HCEC 1CT (cell line): ENCODE measurements around the gene GPATCH4.
A peak's percentile ranks its signal among the peaks of the same experiment; 100 is the strongest.
"Not testable (repeated sequence)": the region's sequence is repeated elsewhere in the genome, so short reads cannot be mapped to it uniquely, and the experiment has no call there.

Experiments
- DNase-seq: peaks from one replicate; pipeline ENCODE4 v3.0.0-alpha.2; 2017

The GPATCH4 gene

GRCh38 chr1:156594190-156594589 is 7.1 kb downstream of the GPATCH4 start:
- DNase-seq: no peak

GRCh38 chr1:156593661-156593989 is 7.7 kb downstream of the GPATCH4 start:
- DNase-seq: no peak

GRCh38 chr1:156592910-156593660 is 8.2 kb downstream of the GPATCH4 start:
- DNase-seq: no peak

- DNase-seq: no peak
Observed at GRCh38 chr1:156592158-156592909, 8.9 kb downstream of the GPATCH4 start.

GRCh38 chr1:156591432-156592157 is 9.7 kb downstream of the GPATCH4 start, which contains the start of gene NAXE:
Gene NAXE, plus strand, starts transcription at chr1:156591776. Its CDS starts 29 bp downstream, at chr1:156591805.
- DNase-seq: peak; percentile 70

GRCh38 chr1:156591181-156591431 is 10.2 kb downstream of the GPATCH4 start:
- DNase-seq: no peak

GRCh38 chr1:156590326-156591180 is 10.7 kb downstream of the GPATCH4 start:
- DNase-seq: no peak

GRCh38 chr1:156589546-156589945 is 11.7 kb downstream of the GPATCH4 start:
- no peak for DNase-seq

- not testable (repeated sequence) for DNase-seq
Observed at GRCh38 chr1:156587927-156588326, 13.4 kb downstream of the GPATCH4 start.

- no peak for DNase-seq
Observed at GRCh38 chr1:156586892-156587477, 14.3 kb downstream of the GPATCH4 start.

GRCh38 chr1:156586323-156586722 is 15.0 kb downstream of the GPATCH4 start:
- no peak for DNase-seq

GRCh38 chr1:156584813-156585212 is 16.5 kb downstream of the GPATCH4 start:
- DNase-seq: no peak

- peak; percentile 65 for DNase-seq
Observed at GRCh38 chr1:156583821-156584622, 17.3 kb downstream of the GPATCH4 start.

GRCh38 chr1:156582388-156583017 is 18.8 kb downstream of the GPATCH4 start:
- DNase-seq: no peak

- no peak for DNase-seq
Observed at GRCh38 chr1:156581661-156582387, 19.5 kb downstream of the GPATCH4 start.

GRCh38 chr1:156579472-156579871 is 21.8 kb downstream of the GPATCH4 start, which contains the start of gene TTC24:
Gene TTC24, plus strand, starts transcription at chr1:156579723. Its CDS starts 1,642 bp downstream, at chr1:156581365.
- DNase-seq: no peak

- no peak for DNase-seq
Observed at GRCh38 chr1:156578055-156578454, 23.2 kb downstream of the GPATCH4 start.

- no peak for DNase-seq
Observed at GRCh38 chr1:156577550-156577949, 23.7 kb downstream of the GPATCH4 start.

- no peak for DNase-seq
Observed at GRCh38 chr1:156574039-156574633, 27.1 kb downstream of the GPATCH4 start.

GRCh38 chr1:156572663-156573018 is 28.6 kb downstream of the GPATCH4 start:
- no peak for DNase-seq
